Measurements from ENCODE around the gene PLEKHA3.
A peak's percentile ranks its signal among the peaks of the same experiment; 100 is the strongest.
"Not testable (repeated sequence)": the region's sequence is repeated elsewhere in the genome, so short reads cannot be mapped to it uniquely, and the experiment has no call there.

The PLEKHA3 gene

DNA sequence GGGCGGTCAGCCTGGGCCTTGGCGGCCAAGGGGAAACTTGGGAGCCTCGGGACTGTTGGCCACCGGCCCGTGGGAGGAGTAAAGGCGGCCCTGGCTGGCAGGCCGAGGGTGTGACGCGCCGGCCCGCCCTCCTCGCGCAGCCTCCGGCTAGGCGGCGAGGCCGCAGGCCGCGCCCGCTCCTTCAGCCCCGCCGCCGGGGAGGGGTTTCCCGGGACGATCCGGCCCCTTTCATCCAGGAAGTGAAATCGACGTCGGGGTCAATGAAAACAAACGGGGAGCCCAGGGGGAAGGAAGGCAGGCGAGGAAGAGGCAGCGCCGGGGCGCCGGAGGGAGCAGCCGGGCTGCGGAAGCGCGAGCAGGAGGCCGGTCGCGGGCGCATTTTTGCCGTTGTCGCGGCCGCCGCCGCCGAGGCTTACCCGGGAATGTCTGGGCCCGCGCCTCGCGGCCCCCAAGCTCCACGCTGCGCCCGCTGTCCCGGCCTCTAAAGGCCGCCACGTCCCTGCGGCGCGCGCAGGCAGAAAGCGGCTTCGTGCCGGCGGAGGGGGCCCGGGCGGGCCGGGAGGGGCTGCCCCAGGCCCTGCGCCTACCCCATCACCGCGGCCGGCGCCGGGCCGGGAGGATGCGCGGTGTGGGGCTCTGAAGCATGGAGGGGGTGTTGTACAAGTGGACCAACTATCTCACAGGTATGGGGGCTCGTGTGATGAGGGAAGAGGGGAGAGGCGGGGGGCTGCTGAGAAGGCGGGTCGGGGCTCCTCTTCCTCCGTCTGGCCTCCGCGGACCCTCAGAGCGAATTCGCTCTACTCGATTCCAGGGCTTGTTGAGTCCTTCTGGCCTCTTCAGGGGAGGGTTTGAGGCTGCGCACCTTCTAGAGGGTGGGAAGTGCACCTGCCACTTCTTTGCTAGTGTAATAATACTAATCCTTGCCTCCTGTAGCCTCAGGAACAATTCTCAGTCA, at the start of gene PLEKHA3:
Gene PLEKHA3, plus strand, starts transcription at position 231 of the 955 bp plus-strand sequence. Its CDS starts 413 bp downstream, at position 644.
- peak; percentile 89 to 94 for DNase-seq

DNA sequence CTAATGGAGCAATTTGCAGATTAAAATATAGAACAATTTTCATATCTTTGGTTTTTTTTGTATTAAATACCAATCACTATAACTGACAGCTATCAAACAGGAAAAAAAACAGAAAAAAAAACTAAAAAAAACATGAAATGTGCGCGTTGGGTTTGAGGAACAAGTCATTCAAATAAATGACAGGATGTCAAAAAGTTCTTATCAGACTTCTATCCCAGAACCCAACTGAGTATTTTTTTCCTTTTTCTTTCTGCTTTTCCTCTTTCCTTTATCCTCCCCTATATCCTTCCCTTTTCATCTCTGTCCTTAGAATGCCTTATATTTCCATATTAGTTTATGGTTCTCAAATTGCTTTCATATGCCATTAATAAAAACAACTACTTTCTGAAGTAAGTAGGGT, 43.6 kb upstream of the PLEKHA3 start:
- no peak for DNase-seq

DNA sequence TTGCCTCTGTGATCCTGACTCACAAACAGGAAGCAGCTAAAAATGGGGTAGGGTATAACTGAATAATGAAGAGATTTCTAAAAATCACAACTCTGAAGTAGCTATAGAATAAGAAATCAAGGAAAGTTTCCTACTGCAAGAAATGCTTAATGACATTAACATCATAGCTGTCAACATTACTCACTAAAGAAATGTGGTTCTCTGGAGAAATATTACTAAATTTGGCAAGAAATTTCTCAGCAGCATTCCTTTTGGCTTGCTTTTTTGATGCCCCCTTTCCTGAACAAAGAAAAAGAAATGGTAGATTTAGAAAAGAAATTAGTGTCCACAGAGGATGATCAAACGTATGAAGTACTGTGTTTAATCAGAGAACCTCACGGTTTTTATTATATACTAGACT, 38.8 kb upstream of the PLEKHA3 start:
- no peak for DNase-seq

DNA sequence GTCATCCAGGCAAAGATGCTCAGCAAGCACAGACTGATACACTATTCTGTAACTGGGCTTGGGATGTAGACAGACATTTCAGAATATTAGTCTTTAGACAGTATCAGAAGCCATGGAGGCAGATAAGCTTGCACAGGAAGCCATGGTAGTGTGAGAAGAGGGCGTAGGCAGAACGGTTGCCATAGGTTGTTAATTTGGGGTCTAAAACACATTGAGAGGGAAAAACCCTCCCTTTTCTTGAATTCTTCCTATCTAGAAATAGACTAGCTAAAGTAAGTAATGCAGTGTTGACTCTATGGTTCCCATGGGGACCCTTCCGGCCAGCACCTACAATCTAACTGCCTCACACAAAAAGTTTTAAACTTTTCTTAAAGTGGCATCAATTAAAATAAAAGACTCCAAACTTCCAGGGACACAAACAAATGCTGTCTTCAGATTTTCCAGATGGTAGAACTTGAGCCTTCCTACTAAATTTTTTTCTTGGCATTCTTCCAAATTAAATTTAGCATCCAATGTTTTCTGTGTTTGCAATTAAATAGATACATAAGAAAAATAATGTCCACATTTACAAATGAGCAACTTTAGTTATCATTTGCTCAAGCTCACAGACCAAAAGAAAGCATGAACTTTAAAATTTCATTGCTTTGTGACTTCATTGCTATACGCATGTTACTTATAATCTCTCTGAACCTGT, 31.1 kb upstream of the PLEKHA3 start:
- DNase-seq, result no peak

DNA sequence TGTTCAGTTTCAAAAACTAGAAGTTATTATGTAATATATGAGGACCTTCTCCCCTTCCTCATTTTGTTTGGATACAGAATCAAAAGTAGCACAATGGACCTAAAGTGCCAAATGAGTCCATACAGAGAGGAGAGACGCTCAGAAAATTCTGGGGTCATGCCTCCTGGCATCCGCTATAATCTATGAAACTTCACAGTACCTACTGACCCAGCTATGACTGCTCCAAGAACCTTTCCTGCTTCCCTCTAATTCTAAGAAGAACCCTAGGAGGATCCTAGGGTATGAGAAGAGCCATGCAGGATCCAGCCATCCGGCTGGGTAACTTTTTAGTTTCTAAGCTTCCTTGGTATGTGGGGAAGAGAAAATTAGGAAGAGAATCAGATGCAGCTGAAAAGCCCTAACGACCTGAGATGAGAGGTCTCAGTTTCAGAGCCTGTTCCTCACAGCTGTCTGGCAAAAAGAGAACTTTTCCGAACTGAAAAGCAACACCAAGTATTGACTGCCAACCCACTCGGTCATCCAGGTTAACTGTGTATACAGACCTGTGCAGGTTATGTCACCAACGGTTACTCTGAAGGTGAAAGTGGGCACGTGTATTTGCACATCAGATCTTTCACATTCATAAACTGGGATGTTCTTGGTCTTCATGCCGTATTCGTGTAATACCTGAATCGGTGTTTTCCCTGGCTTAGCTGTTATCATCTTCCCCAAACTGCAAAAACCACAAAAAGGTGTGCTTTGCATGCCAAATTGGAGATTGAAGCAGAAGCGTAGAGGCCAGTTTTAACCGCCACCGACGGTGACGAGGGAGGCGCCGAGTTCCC, 30.3 kb upstream of the PLEKHA3 start:
- peak in 1 of 2 donors; percentile 10 for DNase-seq

DNA sequence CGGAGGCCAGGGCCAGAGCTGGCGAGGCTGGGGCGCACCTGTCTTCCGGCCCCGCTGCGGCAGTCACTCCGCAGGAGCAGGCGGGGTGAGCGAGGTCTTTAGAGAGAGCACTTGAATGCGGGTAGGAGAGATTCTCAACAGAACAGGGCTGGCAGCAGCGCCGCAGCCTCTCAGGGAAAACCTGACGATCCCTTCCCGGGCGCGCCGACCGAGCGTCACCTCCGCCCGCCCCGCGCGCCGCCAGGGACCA, 29.8 kb upstream of the PLEKHA3 start:
- DNase-seq, result no peak

DNA sequence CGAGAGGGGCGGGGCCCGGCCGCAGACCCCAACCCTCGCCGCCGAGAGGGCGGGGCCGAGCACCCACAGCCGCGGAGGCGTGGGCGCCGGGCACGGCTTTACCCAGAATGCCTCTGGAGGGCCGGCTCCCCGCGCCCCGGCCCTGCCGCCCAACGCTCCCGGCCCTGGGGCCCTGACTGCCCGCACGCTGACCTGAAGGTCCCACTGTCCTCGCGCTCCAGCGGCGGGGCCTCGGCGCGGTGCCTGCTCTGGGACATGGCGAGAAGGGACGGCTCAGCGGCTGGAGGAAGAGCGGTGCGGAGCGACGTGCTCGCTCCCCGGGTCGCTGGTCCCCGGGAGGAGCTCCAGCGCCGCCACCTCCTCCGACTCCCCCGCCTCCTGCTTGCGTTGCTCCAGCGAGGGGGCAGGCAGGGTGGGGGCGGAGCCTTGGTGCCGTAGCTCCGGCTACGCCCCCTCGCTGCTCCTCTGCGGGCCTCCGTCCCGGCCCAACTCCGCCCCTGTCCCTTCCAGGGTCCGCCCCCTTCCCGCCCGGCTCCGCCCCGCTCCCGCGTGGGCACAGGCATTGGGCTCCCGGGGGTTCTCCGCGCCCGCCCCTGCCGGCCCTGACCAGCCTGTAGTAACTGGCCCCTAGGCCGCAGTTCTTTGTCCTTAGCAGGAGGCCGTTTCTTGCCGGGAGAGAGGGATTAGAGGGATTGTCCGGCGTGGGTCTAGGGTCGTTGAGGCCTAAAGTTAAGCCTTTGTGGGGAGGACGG, 29.3 kb upstream of the PLEKHA3 start, which contains the start of the genes PJVK and PRKRA:
Gene PJVK, plus strand, starts transcription at position 605 of the 752 bp plus-strand sequence. CDS start 2,032 bp downstream, outside the sequence.
Gene PRKRA, minus strand, starts transcription at position 402 of the 752 bp plus-strand sequence. Its CDS starts 145 bp downstream, at position 257.
- DNase-seq, result peak; percentile 97 to 98

DNA sequence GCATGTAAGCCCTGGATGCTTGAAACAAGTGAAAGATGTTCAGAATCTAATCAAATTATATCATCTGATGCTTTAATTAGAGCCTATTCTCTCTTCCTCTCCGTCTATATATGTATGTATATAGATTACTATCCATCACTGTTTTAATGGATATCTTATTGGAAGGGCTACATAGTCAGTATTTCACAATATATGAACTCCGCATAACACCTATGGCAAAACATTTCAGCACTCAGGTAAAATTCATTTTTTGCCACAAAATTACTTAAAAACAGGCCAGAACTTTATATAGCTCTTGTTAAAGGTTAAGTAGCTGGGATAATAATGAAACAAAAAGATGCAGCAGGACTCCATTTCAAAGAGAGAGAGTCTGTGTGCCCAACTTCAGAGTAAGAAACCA, 27.9 kb upstream of the PLEKHA3 start:
- DNase-seq, result no peak

DNA sequence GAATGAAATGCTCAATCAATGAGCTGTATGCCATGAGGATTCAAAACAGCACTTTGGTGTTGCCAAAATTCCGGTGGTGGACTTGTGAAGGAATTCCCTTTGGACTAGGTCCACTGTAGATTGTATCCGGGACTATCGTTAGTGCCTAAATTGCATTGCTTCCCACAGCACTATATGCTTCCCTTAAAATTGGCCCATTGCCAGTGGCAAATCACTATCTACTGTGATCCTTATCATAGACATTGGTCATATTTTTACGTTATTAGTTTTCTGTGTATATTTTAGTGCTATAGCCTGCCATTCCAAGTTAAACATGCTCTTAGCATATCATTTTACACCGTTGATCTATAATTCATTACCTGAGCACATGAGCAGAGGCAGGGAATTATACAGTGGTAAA, 27.4 kb upstream of the PLEKHA3 start:
- DNase-seq, result no peak

DNA sequence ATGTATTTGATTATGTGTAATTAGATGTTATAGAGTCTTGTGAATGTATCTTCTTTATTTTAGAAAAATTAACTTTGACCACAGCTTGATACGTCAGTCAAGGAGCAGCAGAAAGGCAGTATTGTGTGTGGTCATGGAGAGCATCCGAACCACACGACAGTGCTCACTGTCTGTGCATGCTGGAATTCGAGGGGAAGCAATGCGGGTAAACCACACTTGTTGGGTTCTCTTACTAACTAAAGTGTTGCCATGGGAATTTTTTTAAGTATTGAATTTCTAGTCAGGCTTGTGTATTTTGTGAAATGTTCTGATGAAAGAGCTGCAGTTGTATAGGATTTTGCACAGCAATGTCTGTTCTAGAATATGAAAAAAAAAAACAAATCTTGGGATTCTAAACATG, 24.3 kb upstream of the PLEKHA3 start:
- no peak for DNase-seq

DNA sequence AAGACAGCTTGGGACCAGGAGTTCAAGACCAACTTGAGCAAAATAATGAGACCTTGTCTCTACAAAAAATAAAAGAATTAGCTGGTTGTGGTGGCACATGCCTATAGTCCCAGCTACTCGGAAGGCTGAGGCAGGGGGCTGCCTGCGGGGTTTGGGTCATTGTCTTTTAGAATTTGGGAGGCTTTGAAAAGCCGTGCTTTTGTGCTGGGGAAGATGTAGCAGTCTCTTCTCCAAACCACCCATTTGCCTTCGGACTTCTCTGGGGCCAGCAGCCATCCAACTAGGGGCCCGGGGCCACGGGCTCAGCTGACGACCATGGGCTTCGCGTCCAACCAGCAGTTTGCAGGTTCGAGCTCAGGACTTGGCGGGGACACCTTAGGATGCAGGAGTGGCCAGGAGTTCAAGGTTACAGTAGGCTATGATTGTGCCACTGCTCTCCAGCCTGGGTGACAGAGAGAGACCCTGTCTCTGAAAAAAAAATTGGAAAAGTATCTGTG, 22.8 kb upstream of the PLEKHA3 start:
- no peak for DNase-seq

DNA sequence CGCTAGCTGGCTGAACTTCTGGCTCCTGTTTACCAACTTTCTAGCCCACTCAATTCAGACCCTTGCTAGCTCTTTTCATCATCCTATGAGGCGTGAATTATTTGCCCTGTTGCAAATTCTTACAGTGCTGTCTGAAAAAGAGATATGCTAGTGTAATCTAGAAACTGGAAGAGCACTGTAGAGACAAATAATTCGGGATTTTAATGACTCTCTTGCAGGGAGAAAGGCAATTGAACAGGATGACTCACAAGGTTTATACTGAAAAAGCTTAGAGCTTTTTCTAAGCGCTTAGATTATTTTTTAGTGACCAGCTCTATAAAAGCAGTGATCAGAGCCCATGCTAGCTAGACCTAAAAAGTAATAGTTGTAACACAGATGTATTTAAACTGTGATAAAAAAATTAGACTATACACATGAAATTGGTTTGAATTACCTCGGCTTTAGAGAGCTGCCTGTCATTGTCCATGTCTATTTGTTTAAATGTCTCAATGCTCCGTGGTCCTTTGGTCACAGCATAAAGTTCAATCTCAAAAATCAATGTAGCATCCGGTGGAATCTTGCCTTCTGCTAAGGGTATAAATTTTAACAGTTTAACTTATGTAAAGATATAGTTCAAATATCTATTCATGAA, 10.9 kb upstream of the PLEKHA3 start:
- no peak for DNase-seq

DNA sequence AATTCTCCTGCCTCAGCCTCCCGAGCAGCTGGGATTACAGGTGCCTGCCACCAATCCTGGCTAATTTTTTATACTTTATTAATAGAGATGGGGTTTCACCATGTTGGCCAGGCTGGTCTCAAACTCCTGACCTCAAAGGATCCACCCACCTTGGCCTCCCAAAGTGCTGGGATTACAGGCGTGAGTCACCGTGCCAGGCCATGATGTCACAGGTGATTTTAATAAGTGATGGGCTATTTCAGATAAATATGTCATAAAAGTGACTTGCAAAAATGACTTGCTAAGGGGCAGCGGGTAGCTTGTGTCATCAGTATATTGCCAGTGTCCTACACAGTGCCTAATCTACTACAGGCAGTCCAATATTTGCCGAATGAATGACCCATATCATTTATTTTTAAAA, 8.9 kb upstream of the PLEKHA3 start:
- DNase-seq, result not testable (repeated sequence)

DNA sequence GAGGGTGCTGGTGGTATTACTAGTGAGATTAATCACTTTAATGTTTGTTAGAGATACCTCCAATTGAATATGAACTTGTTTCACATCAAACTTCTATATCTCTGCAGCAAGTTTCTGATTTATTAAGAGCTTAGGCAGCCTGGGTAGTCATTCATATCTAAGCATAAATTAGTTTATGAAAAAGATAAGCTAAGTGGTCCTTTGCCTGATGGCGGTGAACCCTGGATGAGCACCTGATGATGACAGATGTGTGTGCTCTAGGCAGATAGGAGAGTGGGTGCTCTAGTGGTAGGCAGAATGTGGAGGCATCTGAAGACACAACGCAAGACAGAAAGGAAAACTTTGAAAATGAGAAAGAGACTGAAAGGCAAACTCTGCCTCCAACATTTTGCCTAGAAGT, 6.9 kb upstream of the PLEKHA3 start:
- DNase-seq, result no peak

DNA sequence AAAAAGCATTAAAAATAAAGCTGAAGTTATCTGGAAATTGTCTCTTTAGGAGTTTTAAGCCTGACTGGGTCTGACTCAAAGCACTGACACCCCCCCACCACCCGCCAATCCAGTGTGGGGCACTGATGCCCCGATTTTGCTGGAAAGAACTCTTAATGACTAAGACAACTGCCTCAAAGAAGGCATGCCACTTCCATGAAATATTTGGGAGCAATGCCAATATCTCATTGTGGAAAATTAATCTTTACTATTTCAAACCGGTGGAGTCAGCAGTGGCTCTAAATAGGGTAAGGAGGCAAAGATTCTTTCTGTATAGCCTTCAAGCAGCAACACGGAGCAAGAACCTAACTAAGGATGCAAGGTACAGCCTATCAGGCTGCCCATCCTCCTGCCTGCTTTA, 6.3 kb upstream of the PLEKHA3 start:
- no peak for DNase-seq

DNA sequence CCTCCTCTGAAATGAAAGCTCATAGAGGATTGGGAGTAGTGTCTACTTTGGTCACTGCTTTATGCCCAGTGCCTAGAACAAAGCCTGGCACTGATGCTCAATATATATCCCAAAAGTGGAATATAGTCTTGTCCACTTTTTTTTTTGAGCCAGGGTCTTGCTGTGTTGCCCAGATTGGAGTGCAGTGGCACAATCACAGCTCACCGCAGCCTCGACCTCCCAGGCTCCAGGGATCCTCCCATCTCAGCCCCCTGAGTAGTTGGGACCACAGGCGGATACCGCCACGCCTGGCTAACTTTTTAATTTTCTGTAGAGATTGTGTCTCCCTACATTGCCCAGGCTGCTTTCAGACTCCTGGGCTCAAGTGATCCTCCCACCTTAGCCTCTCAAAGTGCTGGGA, 5.7 kb upstream of the PLEKHA3 start:
- no peak for DNase-seq

DNA sequence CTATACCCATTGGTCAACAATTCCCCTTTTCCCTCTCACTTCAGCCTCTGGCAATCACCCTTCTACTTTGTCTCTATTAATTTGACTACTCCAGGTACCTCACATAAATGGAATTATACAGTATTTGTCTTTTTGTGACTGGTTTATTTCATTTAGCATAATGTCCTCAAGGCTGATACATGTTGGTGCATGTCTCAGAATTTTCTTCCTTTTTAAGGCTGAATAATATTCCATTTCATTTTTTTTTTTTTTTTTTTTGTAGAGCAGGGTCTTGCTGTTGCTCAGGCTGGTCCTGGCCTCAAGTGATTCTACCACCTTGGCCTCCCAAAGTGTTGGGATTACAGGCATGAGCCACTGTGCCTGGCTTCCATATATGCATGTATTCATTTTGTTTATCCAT, 3.8 kb upstream of the PLEKHA3 start:
- DNase-seq, result no peak

DNA sequence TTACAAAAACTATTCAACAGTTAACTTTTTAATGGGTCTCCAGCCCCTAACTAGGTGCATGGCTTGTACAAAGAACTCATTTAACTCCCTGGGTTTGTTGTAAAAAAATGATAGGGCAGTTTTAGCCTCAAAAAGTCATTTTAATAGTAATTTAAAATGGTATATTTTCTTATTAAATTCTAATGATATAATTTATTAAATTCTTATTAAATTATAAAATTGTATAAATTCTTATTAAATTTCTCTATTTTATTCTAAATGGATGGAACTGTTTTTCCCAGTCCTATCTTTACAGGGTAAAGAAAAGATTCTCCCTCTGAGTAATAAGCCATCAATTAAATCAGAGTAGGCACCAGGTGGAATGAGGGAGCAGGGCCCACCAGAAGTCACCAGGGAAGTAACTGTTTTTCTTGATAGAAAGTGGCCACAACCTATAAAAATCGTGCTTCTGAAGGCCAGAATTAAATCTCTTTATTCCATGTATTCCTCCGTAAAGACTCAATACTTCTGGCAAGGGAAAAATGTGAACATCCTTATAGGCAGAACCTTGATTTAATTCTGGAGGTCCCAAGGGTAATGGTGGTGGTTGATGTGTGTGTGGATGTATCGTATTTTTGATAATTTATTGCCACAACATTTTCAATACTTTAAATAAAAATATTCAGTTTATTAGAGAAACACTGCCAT, 2.7 kb upstream of the PLEKHA3 start:
- no peak for DNase-seq

DNA sequence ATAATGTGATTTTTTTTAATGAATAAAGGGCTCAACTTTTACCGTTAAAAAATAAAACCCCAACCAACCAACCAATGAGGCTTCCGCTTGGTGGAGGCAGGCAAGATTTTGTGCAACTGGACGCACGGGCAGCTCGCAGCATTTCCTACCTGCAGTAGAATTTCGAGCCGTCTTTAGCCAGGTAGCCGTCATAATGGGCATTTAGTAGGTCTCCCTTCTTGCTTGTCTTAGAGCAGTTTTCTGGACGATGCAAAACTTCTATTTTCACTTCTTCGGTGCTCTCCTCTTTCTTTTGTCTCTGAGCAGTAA, 2.2 kb upstream of the PLEKHA3 start:
- no peak for DNase-seq

DNA sequence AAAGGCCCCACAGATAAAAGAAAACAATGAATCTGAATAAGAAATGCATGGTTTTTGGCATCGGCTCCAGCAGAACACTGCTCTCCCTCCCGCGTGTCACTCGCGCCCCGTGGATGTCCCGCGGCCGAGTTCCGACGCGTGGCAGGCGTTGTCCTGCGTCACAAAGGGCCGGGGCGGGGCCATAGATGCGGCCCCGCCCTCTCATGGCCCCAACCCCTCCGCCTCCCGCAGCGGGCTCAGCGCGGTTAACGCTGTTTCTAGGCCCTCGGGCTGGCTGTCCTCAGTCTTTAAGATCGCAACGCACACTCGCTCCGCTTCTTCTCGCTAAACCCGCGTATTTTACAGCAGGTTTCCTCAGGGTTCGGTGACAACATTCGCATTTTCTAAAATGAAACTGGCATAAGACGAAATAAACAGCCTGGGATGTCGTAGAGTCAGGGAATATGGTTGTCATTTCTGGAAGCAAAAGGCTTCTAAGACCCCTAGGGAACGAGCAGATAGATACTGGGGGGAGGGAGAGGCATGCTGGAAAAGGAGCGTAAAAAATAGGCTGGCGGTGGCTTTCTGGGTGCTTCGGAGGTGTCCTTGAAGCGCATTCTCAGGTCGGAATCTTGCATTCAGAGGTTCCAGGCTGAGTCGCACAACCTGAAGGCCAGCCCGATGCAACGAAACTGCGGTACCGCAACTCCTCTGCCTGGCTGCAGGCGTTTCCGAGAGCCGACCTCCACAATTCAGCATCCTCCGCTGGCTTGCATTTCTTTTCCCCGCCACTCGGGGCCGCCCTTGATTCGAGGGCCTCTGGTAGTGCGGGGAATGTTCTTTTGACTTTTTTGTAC, 1.6 kb upstream of the PLEKHA3 start, which contains the start of gene FKBP7:
Gene FKBP7, minus strand, starts transcription at position 162 of the 836 bp plus-strand sequence. Its CDS starts 101 bp downstream, at position 61.
- DNase-seq, result peak; percentile 86 to 90

Measured in hippocampal formation (tissue), 2 donors.